Upper lobe of right lung (tissue), 1 donor: ENCODE measurements around the gene ELOVL5. TPM values are rescaled to one million over a fixed set of nuclear protein-coding genes. Genes with fewer than 3 reads are reported as not detected.

Source experiments
- ATAC-seq: fragments of 200-7000 bp; cut with Tn5 transposase; one replicate; pipeline ENCODE4 v1.9.1; 2020; ENCODE audit warnings: mild to moderate bottlenecking, moderate library complexity
- DNase-seq: peaks from one replicate; pipeline ENCODE4 v3.0.0-alpha.2; 2020
- H3K27ac ChIP-seq: fragments of 200-600 bp; one replicate; pipeline ENCODE4 v1.8.0; 2022
- H3K27me3 ChIP-seq: fragments of 200-600 bp; one replicate; pipeline ENCODE4 v1.8.0; 2022; ENCODE audit warnings: mild to moderate bottlenecking
- H3K36me3 ChIP-seq: fragments of 200-600 bp; one replicate; pipeline ENCODE4 v1.8.0; 2022
- H3K4me1 ChIP-seq: fragments of 200-600 bp; one replicate; pipeline ENCODE4 v1.8.0; 2022
- H3K4me3 ChIP-seq: fragments of 200-600 bp; one replicate; pipeline ENCODE4 v1.8.0; 2022; ENCODE audit warnings: mild to moderate bottlenecking
- H3K9me3 ChIP-seq: fragments of 200-600 bp; one replicate; pipeline ENCODE4 v1.8.0; 2022
- intact Hi-C: fragments of 100-400 bp; cut with DNase I; formaldehyde crosslinking; loops from one replicate; pipeline ENCODE4 v1.11.0; 2022
- microRNA-seq: library from miRNA; unstranded; fragments of <30 nt; microRNA quantifications from one replicate; pipeline ENCODE4 v1.2.0, GENCODE V29; 2020; ENCODE audit warnings: borderline microRNAs expressed
- total RNA-seq: library from RNA; stranded (reverse); fragmentation: NEBNext Ultra II Directional; extraction: Animal tissue kit (Norgen Biotek cat#: 25700); gene quantifications from one replicate; pipeline ENCODE4 v1.2.1, GENCODE V29; 2021
- TF ChIP-seq, protein P1 (sequence below): fragments of 200-600 bp; IDR thresholded peaks from one replicate; pipeline ENCODE4 v1.8.0; 2022; ENCODE audit warnings: antibody characterized with exemption
- donor health status: DM: no; HTN: yes; CAD: no; lungs with severe emphysema.

The ELOVL5 gene
- total RNA-seq, 1 donor from 2014 or later, result 80.4 TPM

- no peak for DNase-seq
- intact Hi-C loops, result no loop called here
- H3K9me3 ChIP-seq, result no peaks in the 10 kb centered on the region
- H3K4me1 ChIP-seq, result no peaks in the 10 kb centered on the region
- H3K27ac ChIP-seq, result no peak overlapping the region
- ATAC-seq, result no peak
- TF ChIP-seq, protein P1, sequence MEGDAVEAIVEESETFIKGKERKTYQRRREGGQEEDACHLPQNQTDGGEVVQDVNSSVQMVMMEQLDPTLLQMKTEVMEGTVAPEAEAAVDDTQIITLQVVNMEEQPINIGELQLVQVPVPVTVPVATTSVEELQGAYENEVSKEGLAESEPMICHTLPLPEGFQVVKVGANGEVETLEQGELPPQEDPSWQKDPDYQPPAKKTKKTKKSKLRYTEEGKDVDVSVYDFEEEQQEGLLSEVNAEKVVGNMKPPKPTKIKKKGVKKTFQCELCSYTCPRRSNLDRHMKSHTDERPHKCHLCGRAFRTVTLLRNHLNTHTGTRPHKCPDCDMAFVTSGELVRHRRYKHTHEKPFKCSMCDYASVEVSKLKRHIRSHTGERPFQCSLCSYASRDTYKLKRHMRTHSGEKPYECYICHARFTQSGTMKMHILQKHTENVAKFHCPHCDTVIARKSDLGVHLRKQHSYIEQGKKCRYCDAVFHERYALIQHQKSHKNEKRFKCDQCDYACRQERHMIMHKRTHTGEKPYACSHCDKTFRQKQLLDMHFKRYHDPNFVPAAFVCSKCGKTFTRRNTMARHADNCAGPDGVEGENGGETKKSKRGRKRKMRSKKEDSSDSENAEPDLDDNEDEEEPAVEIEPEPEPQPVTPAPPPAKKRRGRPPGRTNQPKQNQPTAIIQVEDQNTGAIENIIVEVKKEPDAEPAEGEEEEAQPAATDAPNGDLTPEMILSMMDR, result no peak
- no peak overlapping the region for H3K4me3 ChIP-seq
- H3K36me3 ChIP-seq, result no peaks in the 10 kb centered on the region
- no peaks in the 10 kb centered on the region for H3K27me3 ChIP-seq
Measured at GRCh38 chr6:53233309-53233708, 115.4 kb downstream of the ELOVL5 start.

DNA sequence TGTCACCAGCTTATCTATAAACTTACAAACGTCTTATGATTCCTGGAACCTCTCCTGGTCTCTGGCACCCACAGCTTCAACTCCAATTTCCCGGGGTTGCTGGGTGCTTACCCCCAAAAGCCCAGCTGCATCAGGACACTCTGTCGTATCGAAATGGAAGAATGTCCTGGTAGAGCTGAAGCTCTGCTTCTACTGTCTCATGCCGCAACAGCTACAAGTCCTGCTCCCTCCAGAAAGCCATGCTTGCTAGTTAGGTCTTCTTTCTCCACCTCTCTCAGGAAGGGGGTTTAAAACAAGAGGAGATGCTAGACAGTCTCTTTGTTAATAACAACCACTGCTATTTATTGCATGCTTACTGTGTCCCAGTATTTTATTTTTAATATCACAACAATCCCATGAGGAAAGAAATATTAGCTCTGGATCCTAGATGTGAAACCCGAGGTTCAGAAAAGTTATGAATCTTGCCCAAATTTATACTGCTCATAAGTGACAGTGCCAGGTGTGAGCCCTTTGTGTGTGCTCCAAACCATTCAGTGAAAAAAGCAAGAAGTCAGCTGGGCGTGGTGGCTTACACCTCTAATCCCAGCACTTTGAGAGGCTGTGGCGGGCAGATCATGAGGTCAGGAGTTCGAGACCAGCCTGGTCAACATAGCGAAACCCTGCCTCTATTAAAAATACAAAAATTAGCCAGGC lies 117.8 kb downstream of the ELOVL5 start:
- Histone ChIP-seq H3K36me3 (no peaks in the 10 kb centered on the region), H3K9me3 (no peaks in the 10 kb centered on the region), H3K4me1 (no peaks in the 10 kb centered on the region), H3K27me3 (no peaks in the 10 kb centered on the region), H3K27ac (no peak overlapping the region), H3K4me3 (no peak overlapping the region)
- intact Hi-C loops, result no loop called here
- TF ChIP-seq, protein P1, result no peak
- ATAC-seq (no peak), DNase-seq (no peak)

DNA sequence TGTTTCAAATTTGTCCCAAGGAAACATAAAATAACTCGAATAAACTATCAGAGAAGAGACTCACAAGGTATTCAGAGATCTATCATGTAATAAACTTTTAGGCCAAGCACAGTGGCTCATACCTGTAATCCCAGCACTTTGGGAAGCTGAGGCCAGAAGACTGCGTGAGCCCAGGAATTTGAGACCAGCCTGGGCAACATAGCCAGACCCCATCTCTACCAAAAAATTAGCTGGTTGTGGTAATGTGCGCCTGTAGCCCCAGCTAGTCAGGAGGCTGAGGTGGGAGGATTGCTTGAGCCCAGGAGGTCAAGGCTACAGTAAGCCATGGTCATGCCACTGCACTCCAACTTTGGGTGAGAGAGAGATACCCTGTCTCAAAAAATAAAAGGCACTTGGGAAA lies 120.9 kb downstream of the ELOVL5 start:
- H3K4me3 ChIP-seq, result no peak overlapping the region
- ATAC-seq, result no peak
- no peak for DNase-seq
- H3K27me3 ChIP-seq, result no peaks in the 10 kb centered on the region
- intact Hi-C loops, result no loop called here
- no peaks in the 10 kb centered on the region for H3K9me3 ChIP-seq
- TF ChIP-seq, protein P1, result no peak
- H3K27ac ChIP-seq, result no peak overlapping the region
- H3K36me3 ChIP-seq, result no peaks in the 10 kb centered on the region
- H3K4me1 ChIP-seq, result no peaks in the 10 kb centered on the region

GRCh38 chr6:53220605-53221004 lies 128.1 kb downstream of the ELOVL5 start:
- DNase-seq (no peak), ATAC-seq (no peak)
- H3K9me3 ChIP-seq, result no peaks in the 10 kb centered on the region
- H3K4me3 ChIP-seq, result no peak overlapping the region
- no peaks in the 10 kb centered on the region for H3K36me3 ChIP-seq
- no peaks in the 10 kb centered on the region for H3K4me1 ChIP-seq
- H3K27ac ChIP-seq, result no peak overlapping the region
- TF ChIP-seq, protein P1, result no peak
- intact Hi-C loops, result no loop called here
- no peaks in the 10 kb centered on the region for H3K27me3 ChIP-seq

Small RNA genes within 50 kb of the gene (microRNA-seq; reads per million reads assigned to microRNA genes)
- not detected for gene MIR5685

Other genes with a start within 250 kb of the ELOVL5 start
- not detected for gene GCM1, start 200.1 kb downstream of the ELOVL5 start, total RNA-seq
- 40.0 TPM for gene GCLC, start 196.2 kb upstream of the ELOVL5 start, total RNA-seq